ENCODE data around the gene SHROOM1. TPM values are rescaled to one million over a fixed set of nuclear protein-coding genes. Genes with fewer than 3 reads are reported as not detected.
A peak's percentile ranks its signal among the peaks of the same experiment; 100 is the strongest.

SHROOM1 gene
- total RNA-seq, 4 donors from 2014 or later: 2.7 to 10.7 (median 3.7) TPM

DNA sequence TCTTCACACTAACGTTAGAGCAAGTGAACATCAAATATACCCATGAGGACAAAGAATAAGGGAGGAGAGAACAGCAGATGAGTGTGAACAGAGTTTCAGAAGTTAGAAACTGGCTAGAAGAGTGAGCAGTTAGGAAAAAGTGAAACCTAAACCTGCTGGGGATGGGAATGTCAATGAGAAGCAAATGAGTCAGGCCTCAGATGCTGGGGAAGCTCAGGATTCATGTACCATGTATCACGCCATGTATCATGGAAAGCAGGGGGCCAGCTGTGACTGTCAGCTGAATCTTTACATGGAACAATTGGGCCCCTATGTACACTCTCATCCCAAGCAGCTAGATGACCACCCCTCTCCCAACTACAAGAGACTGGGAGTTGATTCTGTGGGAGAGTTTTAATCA, 19.6 kb upstream of the SHROOM1 start:
- Histone ChIP-seq H3K27ac (no peak overlapping the region), H3K4me3 (no peak overlapping the region), H3K36me3 (no peaks in the 10 kb centered on the region), H3K4me1 (no peaks in the 10 kb centered on the region), H3K9me3 (no peaks in the 10 kb centered on the region), H3K27me3 (no peaks in the 10 kb centered on the region)
- intact Hi-C loops (cut with DNase I): no loop called here
- 79 to 82% methylated on average over 2 of the region's 2 CpGs for WGBS, 2 donors
- DNase-seq: no peak
- TF ChIP-seq POLR2A (IDR thresholded peaks at IDR 0.05): no peak
- no peak for TF ChIP-seq CTCF (IDR thresholded peaks at IDR 0.05)

DNA sequence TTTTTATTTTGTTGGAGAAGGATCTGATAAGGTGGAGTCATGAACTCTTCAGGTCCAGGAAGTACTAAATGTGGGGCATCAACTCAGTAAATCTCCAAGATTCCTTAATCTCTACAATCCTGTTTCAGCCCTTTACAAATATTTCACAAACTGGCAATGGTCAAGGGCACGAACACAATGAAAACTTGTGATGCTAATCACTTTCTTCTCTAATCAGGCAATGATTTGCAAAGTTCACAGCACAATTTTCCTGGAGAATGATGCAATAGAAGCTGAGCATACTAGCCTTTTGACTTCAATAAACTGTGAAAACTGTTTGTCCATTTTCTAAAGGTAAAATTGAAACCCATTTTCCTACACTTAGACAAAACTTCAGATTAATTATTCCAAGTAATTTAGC, 18.9 kb upstream of the SHROOM1 start:
- whole genome bisulfite sequencing, 2 donors: 43 to 59% methylated on average over 1 of the region's 1 CpG
- no peak overlapping the region for H3K4me3 ChIP-seq
- intact Hi-C loops (cut with DNase I): no loop called here

GRCh38 chr5:132848270-132848669, 17.8 kb upstream of the SHROOM1 start:
- H3K27me3 ChIP-seq: no peaks in the 10 kb centered on the region
- 91 to 92% methylated on average over 8 of the region's 8 CpGs for WGBS, 2 donors
- TF ChIP-seq POLR2A (IDR thresholded peaks at IDR 0.05) (no peak), CTCF (IDR thresholded peaks at IDR 0.05) (no peak)
- no peak overlapping the region for H3K4me3 ChIP-seq
- H3K9me3 ChIP-seq: no peaks in the 10 kb centered on the region
- intact Hi-C loops (cut with DNase I): no loop called here
- H3K4me1 ChIP-seq: no peaks in the 10 kb centered on the region
- no peaks in the 10 kb centered on the region for H3K36me3 ChIP-seq
- no peak overlapping the region for H3K27ac ChIP-seq
- DNase-seq: no peak

More for the DNA sequence above, 18.9 kb upstream of the SHROOM1 start:
- no peak for TF ChIP-seq POLR2A (IDR thresholded peaks at IDR 0.05)
- TF ChIP-seq CTCF (IDR thresholded peaks at IDR 0.05): no peak
- no peaks in the 10 kb centered on the region for H3K36me3 ChIP-seq
- H3K9me3 ChIP-seq: no peaks in the 10 kb centered on the region
- DNase-seq: no peak
- H3K27me3 ChIP-seq: no peaks in the 10 kb centered on the region
- H3K27ac ChIP-seq: no peak overlapping the region
- H3K4me1 ChIP-seq: no peaks in the 10 kb centered on the region

GRCh38 chr5:132841305-132841704, 10.9 kb upstream of the SHROOM1 start:
- WGBS, 2 donors: 31 to 37% methylated on average over 4 of the region's 4 CpGs
- TF ChIP-seq CTCF (IDR thresholded peaks at IDR 0.05) (no peak), POLR2A (IDR thresholded peaks at IDR 0.05) (no peak)
- Histone ChIP-seq H3K27me3 (no peaks in the 10 kb centered on the region), H3K27ac (peak overlapping the region in 3 of 4 donors; percentile 79 to 87 (median 80)), H3K4me3 (no peak overlapping the region), H3K9me3 (no peaks in the 10 kb centered on the region), H3K4me1 (peaks cover 16 to 32% (median 22%) of the 10 kb centered on the region in 3 donors), H3K36me3 (no peaks in the 10 kb centered on the region)
- intact Hi-C loops (cut with DNase I): no loop called here
- DNase-seq: no peak

GRCh38 chr5:132840896-132841295, 10.4 kb upstream of the SHROOM1 start:
- TF ChIP-seq CTCF (IDR thresholded peaks at IDR 0.05): no peak
- no peak for TF ChIP-seq POLR2A (IDR thresholded peaks at IDR 0.05)
- intact Hi-C loops (cut with DNase I): no loop called here
- Histone ChIP-seq H3K27ac (peak overlapping the region; percentile 79 to 87 (median 80)), H3K4me1 (peaks cover 16 to 32% (median 22%) of the 10 kb centered on the region in 3 donors), H3K4me3 (no peak overlapping the region), H3K9me3 (no peaks in the 10 kb centered on the region), H3K27me3 (no peaks in the 10 kb centered on the region), H3K36me3 (no peaks in the 10 kb centered on the region)
- DNase-seq: no peak
- WGBS, 2 donors: 64 to 80% methylated on average over 1 of the region's 1 CpG

Measured in esophagus squamous epithelium (tissue), 5 donors.